NCI-H82 (cell line): ENCODE data around the gene PHF5A.

ENCODE experiments used
- DNase-seq: peaks from one replicate; lab custom pipeline; 2025; lab: John Stamatoyannopoulos, UW

Gene PHF5A, protein sequence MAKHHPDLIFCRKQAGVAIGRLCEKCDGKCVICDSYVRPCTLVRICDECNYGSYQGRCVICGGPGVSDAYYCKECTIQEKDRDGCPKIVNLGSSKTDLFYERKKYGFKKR

DNA sequence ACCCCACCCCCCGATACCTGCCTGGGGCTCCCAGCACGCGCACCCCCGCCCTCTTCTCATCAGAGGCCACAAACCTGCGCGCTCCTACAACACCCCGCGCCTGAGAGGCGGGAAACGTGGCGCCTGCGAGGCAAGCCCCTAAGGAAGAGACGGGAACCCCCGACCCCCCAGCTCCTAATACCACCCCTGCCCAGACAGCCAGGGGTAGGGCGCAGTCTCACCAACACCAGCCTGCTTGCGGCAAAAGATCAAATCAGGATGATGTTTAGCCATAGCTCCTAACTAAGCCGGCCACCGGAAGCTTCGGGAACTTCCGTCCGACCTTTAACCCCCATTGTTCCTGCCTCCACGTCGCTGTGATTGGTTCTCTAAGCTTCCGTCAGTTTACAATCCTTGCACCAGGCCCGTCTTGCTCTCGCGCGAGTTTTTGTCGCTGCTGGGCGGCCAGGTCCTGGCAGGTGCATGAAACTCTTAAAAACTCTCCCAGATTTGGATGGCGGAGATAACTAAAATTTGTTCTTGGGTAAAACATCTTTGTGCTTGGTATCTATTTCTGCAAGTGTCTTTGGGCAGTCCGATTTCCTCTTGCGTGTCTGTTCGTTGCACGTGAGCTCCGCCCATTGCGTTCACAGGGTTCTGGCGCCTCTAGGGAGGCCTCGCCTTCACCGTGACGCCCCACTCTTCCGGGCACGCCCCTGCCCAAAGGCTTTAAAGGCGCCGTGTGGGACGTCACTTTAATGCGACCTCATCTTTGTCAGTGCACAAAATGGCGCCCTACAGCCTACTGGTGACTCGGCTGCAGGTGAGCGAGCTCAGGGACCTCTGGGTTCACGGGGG, at the start of gene PHF5A, which contains the start of gene ACO2:
TSS of gene PHF5A (minus strand) at position 312 of the 837 bp plus-strand sequence. CDS start at position 273, 39 bp downstream.
TSS of gene ACO2 (plus strand) at position 737 of the 837 bp plus-strand sequence. CDS start at position 767, 30 bp downstream.
- peak; percentile 97 for DNase-seq

DNA sequence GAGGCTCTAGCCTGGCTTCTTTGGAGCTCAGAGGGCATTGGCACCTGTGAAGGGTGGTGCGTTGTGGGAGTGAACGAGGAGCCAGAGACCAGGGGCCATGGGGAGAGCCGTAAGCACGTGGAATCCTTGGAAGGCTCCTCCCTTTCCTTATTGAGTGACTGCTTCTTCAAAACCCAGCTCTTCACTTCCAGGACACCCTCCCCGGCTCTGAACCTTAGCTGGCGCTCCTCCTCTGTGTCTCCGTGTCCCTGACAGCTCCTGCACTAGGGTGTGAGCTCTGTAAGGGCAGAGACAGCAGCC, 49.5 kb upstream of the PHF5A start:
- no peak for DNase-seq

- peak; percentile 65 for DNase-seq
These were observed 48.9 kb upstream of the PHF5A start for GRCh38 chr22:41517172-41518047.

- no peak for DNase-seq
These were observed 48.0 kb upstream of the PHF5A start for GRCh38 chr22:41516462-41516861.

DNA sequence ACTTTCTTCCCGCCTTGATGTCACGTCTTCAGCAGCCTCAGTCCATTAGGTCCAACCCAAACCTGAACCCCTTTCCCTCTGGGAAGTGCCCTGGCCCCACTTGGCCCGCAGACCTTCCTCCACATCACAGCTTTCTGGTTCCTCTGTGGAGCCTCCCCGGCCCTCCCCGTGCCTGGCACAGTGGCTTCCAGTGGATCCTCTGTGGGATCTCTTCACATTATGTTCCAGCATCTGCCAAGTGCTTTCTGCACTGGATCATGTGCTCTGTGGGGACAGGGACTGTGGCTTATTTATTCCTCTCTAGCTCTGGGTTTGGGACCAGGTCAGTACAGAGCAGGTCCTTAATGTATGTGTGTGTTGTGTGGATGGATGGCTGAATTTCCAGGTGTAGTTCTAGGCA, 44.9 kb upstream of the PHF5A start:
- DNase-seq, result no peak

DNA sequence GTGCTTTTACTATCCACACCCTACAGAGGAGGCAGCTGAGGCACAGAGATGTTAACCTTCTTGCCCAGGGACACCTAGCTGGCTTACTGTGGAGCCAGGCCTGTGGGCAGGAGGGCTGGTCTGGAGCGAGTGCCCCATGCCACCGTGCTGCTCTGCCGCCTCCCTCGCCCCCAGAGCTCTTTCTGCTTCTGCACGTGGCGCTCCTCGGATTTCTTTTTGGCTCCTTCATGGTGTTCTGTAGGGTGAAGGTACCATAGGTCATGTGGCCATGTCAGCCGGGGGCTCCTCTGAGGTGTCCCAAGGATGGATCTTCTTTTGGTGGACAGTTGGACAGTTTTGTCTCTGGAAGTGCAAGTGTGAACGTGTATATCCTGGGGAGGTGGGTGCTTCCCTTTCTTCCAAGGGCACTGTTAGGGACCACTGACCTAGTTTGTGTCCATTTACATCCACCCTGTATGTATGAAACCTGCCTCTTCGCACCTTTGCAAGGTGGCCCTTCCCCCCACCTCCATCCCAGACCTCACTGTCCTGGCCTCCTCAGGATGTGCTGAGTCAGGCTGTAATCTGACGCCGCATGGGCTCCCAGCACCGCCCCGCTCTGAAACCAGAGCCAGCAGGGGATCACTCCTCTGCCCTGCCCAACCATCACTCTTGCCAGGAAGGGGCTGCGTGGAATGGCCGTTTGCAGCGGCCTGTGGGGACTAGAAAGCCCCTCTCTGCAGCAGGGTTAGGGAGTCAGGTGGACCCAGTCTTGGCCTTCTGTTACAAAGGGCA, 44.1 kb upstream of the PHF5A start:
- no peak for DNase-seq

GRCh38 chr22:41511521-41511968, 43.1 kb upstream of the PHF5A start:
- DNase-seq, result no peak

DNA sequence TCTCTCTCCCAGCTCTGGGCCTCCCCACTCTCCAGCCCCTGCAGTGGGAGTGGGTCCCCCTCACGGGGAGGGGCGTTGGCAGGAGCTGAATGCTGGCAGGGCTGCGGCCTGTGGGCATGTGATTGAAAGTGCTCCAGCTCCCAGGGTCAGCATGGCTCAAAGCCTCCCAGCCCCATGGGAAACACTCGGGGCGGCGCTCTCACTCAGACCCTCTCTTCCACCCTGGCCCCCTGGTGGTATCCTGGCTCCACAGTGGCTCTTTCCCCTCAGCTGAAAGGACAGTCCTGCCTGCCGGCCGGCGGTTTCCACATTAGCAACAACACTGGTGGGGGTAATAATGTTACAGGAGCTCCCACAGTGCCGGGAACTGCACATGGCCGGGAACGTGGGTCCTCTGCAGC, 40.3 kb upstream of the PHF5A start:
- DNase-seq, result no peak

GRCh38 chr22:41507330-41508063, 39.0 kb upstream of the PHF5A start:
- no peak for DNase-seq

GRCh38 chr22:41505511-41506220, 37.2 kb upstream of the PHF5A start:
- DNase-seq, result no peak

GRCh38 chr22:41504816-41505215, 36.3 kb upstream of the PHF5A start:
- DNase-seq, result no peak

DNA sequence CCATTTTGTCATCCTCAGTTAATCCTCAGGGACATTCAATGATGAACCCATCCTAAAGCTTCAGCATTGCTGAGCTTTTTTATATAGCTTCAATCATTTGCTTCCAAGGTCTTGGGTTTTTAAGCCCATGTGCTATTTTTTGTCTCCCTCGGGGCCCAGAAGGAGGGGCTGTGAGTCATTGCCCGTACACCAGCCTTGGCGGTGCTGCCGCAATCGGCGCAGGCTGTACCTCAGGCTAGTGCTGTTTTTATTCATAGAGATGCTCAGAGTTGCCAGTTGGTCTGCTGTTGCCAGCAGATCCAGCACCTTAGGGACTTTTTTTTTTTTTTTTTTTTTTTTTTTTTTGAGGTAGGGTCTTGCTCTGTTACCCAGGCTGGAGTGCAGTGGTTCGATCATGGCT, 35.9 kb upstream of the PHF5A start:
- DNase-seq, result no peak

- peak; percentile 22 for DNase-seq
These were observed 32.7 kb upstream of the PHF5A start for GRCh38 chr22:41501209-41501608.

DNA sequence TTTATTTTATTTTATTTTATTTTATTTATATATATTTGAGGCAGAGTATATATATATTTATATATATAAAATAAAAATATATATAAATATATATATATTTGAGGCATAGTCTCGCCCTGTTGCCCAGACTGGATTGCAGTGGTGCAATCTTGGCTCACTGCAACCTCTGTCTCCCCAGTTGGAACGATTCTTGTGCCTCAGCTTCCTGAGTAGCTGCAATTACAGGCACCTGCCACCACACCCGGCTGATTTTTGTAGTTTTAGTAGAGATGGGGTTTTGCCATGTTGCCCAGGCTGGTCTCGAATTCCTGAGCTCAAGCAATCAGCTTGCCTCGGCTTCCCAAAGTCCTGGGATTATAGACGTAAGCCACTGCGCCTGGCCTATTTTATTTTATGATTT, 31.8 kb upstream of the PHF5A start:
- DNase-seq, result no peak

DNA sequence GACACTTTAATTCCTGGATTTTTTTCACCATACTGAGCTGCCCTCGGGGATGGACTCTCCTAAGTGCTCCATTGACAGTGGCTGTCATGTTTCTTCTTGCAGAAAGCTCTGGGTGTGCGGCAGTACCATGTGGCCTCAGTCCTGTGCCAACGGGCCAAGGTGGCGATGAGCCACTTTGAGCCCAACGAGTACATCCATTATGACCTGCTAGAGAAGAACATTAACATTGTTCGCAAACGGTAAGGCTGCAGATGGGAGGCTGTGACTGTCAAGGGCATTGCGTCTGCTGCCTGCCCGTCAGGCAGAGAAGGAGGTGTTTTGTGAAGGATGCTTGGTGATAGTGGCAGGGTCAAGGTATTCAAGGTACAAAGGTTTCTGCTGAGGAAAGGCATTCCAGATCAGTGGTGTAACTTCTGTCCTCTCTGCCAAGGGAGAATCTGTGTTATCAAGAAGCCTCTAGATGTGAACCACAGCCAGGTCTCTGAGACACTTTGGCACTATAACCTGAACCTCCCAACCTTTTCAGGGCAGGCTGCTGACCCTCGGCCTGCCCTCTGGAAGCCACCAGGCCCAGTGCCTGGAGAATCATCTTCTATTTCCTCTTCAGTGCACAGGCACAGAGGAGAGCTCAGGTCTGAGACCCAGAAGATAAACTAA, 31.3 kb upstream of the PHF5A start:
- no peak for DNase-seq

GRCh38 chr22:41498303-41498835, 29.9 kb upstream of the PHF5A start:
- DNase-seq, result no peak

- no peak for DNase-seq
These were observed 23.0 kb upstream of the PHF5A start for GRCh38 chr22:41491374-41492100.

DNA sequence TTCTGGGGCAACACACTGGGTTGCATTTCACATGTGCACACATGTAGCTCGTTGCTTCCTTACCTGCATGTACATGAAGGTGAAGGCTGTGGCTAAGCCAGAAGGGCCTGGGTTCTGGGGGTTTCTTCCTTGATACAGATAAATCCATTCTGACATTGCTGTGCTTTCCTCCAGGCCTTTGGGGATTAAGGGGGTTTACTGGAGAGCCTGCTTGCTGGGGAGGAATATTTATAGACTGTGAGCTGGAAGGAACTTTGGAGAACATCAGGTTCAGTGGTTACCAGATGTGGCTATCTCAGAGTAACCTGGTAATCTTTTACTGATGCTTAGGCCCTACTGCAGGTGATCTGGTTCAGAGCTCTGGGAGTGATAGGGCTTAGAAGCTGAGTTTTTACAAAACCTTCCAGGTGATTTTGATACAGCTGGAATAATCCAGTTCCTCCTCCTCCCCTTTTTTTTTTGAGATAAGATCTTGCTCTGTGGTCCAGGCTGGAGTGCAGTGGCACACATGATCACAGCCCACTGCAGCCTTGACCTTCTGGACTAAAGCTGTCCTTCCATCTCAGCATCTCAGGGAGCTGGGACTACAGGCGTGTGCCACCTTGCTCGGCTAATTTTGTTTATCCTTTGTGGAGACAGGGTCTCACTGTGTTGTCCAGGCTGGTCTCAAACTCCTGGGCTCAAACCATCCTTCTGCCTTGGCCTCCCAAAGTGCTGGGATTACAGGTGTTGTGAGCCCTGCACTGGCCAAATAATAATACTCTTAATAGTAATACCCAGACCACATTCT, 20.3 kb upstream of the PHF5A start:
- DNase-seq, result peak; percentile 66
